Transverse colon (tissue), 4 donors: ENCODE results near the gene CEP135.

Experiments used
- EP300 ChIP-seq: sonication (generic); formaldehyde crosslinking; IDR thresholded peaks from one replicate; pipeline ENCODE4 v1.6.1; 2017; ENCODE audit warnings: antibody characterized with exemption, low read depth
- POLR2A ChIP-seq: fragments of 450-650 bp; IDR thresholded peaks from one replicate; pipeline ENCODE4 v1.6.1; 2016; ENCODE audit warnings: antibody characterized with exemption, mild to moderate bottlenecking, moderate library complexity
- POLR2AphosphoS5 ChIP-seq, 3 donors: sonication (generic); formaldehyde crosslinking; IDR thresholded peaks; one replicate each; pipeline ENCODE4 v1.6.1; 2016; ENCODE audit warnings: antibody characterized with exemption in 3 of 3
- TF ChIP-seq, protein P1 (sequence below), 5 experiments: fragments of 200-600 bp in 3 of 5; fragments of 450-650 bp in 2 of 5; sonication (generic) in 3 of 5; IDR thresholded peaks; 1 replicate in 2 of 5; 2 replicates in 3 of 5; pipeline ENCODE4 v1.5.1; 2016 to 2017; ENCODE audit warnings: antibody characterized with exemption in 5 of 5, inconsistent platforms in 3 of 5, mild to moderate bottlenecking in 2 of 5, moderate library complexity in 1 of 5

DNA sequence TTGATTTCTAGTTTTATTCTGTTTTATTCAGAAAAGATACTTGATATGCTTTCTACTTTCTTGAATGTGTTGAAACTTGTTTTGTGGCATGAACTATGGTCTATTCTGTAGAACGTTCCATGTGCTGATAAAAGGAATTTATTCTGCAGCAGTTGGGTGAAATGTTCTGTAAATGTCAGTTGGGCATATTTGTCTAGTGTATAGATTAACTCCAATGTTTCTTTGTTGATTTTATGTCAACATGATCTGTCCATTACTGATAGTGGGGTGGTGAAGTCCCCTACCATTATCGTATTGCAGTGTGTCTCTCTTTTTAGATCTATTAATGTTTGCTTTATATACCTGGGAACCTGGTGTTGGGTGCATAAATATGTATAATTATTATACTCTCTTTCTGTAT lies 55.5 kb downstream of the CEP135 start:
- TF ChIP-seq, protein P1, sequence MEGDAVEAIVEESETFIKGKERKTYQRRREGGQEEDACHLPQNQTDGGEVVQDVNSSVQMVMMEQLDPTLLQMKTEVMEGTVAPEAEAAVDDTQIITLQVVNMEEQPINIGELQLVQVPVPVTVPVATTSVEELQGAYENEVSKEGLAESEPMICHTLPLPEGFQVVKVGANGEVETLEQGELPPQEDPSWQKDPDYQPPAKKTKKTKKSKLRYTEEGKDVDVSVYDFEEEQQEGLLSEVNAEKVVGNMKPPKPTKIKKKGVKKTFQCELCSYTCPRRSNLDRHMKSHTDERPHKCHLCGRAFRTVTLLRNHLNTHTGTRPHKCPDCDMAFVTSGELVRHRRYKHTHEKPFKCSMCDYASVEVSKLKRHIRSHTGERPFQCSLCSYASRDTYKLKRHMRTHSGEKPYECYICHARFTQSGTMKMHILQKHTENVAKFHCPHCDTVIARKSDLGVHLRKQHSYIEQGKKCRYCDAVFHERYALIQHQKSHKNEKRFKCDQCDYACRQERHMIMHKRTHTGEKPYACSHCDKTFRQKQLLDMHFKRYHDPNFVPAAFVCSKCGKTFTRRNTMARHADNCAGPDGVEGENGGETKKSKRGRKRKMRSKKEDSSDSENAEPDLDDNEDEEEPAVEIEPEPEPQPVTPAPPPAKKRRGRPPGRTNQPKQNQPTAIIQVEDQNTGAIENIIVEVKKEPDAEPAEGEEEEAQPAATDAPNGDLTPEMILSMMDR (IDR thresholded peaks at IDR 0.05), result no peak
- TF ChIP-seq EP300 (no peak), POLR2AphosphoS5 (IDR thresholded peaks at IDR 0.05) (no peak), POLR2A (no peak)
